ENCODE data around the gene MOXD1. TPM values are rescaled to one million over a fixed set of nuclear protein-coding genes. Genes with fewer than 3 reads are reported as not detected.
A peak's percentile ranks its signal among the peaks of the same experiment; 100 is the strongest.
"Not testable (repeated sequence)": the region's sequence is repeated elsewhere in the genome, so short reads cannot be mapped to it uniquely, and the experiment has no call there.

MOXD1 gene
- polyA plus RNA-seq, 3 donors = 205 to 232 (median 220) TPM

DNA sequence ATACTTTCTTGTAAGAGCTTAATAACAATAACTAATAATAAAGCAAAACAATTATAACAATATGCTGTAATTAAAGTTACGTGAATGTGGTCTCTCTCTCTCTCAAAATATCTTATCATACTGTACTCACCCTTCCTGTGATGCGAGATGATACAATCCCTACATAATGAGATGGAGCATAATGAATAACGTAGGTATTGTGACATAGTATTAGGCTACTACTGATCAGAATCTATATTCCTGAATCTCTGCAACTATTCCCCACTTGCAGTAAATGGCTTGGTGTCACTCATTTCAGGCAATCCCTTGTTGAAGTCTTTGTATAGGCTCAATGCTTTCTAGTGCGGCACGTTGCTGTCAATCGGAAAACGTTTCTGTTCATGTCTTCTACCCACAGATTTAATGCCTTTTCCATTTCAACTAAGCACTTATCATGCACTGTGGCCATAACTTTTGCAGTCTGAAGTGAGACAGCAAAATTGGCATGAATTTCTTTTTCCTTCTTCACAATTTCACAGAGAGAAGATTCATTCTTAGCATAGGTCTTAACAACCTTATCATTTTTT, 32.3 kb downstream of the MOXD1 start:
- no peak for DNase-seq (ENCODE audit: extremely low read depth in 1 of 11, low read depth in 9 of 11, low spot score in 4 of 11)

DNA sequence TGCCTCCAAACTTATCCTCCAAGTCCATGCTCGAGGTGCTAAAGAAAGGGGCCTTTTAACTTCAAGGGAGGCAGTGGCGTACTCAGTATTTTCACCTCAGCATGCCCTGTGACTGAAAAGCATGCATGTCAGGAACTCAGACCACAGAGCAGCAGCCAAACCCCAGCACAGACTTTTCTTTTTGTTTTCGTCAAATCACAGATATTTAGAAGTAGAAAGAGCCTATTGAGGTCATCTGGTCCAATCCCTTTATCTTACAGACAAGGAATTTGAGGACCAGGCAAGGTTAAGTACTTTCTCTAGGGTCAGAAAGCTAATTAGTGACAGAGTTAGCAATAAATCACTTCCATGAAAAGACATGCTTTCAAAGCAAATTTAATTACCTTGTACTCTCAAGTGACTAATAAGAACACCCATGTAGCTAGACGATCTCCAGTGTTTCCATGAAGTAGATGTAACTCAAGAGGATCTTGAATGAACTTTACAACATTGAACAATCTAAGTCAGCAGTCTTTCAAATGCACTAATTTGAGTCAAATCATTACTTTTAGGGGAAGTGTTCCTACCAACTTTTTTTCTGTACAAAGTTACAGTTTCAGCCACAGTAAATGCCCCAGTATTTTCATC, 35.9 kb downstream of the MOXD1 start:
- peak in 2 of 11 donors; percentile 51 for DNase-seq (ENCODE audit: extremely low read depth in 1 of 11, low read depth in 9 of 11, low spot score in 4 of 11)

DNA sequence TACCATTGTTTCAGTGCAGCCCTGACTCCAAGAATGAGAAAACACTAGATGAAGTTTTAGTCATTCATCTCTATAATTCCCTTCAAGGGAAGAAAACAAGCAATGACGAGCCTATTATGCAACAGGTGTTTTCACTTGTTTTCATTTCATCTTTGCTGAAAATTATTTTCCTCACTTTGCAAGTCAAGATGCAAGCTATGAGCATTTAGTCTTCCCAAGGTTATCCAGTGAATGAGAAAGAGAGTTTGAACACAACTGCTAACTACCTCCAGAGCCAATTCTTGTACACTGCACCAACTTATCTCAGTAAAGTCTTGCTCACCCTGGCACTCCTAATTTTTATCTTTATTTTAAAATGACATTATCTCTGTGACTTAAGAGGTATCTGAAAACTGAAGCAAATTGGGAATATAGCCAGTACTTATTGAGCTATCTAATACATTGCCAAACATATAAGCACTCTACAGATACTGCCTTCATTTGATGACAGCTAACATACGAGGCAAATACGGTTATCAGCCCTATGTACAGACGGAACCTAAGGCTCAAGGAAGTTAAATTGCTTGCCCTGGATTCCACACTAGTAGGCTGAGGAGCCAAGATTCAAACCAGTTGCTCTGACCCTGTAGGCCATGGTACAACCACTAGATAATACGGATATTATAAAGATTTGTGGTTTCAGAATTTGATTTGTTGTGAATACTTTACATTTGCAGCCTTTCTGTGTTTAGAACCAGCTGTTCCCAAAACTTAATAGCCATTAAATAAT, 36.8 kb downstream of the MOXD1 start:
- no peak for DNase-seq (ENCODE audit: extremely low read depth in 1 of 11, low read depth in 9 of 11, low spot score in 4 of 11)

DNA sequence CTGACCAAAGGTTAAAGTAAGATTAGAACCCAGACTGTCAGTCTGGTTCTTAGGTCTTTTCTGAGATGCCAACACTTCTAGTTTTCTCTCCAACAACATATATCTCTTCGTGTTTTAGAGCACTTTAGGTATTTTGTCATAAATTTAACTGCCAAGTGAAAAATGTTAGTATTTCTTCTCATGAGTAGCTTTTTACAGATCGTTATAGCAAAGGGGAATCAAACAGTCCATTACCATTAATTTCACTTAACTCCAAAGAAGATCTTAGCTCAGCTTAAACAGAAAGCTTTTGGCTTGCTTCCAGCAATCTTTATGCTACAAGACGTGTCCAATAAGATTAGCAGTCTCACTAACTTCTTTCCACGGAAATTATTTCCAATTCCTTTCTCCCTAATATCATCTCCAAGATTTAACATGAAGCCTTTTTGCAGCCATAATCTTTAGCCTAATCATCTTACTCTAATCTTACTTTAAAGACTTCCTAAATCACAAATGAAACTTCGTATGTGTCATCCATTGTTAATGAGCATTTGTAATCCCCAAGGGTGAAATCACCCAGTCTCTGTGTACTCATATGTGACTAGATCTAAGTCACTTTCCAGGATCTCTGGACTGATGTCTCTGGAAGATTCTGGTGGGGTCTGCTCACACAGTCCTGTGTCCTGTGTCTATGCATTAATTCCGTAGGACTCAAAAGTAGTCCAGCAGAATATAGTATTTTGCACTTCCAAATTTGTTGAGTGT, 38.7 kb downstream of the MOXD1 start:
- peak in 2 of 11 donors; percentile 25 to 26 for DNase-seq (ENCODE audit: extremely low read depth in 1 of 11, low read depth in 9 of 11, low spot score in 4 of 11)

DNA sequence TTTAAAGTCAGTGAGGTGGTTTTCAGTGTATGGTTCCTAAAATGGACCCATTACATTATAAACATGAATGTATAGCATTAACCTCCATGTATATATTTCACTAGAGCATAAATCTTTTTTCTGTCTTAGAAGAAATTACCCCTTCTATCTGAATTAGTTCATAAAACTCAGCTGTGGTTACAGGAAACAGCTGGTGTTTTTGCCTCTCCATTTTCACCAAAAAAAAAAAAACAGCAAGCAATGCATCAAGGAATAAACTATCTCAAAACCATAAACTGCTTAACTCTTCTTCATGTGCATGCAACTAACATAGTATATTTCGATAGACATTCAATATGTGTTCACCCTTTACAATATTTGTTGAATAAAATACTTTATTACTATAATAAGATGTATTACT, 40.2 kb downstream of the MOXD1 start:
- DNase-seq (ENCODE audit: extremely low read depth in 1 of 11, low read depth in 9 of 11, low spot score in 4 of 11) = peak in 1 of 11 donors; percentile 22

DNA sequence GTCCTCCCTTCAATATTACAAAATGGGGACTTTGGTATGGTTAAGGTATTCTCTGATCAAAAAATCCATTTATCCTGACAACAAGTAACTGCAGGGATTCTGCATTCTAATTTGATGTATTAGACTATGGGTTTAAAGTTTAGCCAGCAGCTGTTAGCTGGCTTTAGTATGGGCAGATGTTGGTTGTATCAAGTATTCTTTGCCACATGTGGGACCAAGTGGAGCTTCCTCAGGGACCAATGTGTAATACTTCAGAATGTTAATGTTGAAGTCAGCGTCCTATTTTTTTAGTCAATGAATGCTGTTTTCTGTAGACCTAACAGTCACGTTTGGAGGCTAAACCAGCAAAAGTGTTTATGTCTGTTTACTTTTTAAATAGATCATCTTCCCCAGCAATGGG, 41.4 kb downstream of the MOXD1 start:
- no peak for DNase-seq (ENCODE audit: extremely low read depth in 1 of 11, low read depth in 9 of 11, low spot score in 4 of 11)

DNA sequence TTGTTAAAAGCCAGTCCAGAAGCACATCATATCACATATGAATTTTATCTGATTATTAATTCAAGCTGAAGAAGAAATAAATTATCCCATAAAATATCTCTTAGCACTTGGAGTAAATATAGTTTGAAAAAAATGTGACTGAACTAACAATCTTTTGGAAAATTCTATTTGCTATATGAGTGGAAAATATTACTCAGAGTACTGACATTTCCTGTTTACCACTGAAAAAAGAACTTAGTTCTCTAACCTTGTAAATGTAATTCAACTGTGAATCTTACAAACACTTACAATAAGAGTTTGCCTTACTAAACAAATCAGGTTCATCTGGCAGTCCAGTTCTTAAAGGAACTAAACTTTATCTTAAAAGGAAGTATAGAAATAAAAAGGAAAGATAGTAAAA, 44.2 kb downstream of the MOXD1 start:
- peak in 1 of 11 donors; percentile 44 for DNase-seq (ENCODE audit: extremely low read depth in 1 of 11, low read depth in 9 of 11, low spot score in 4 of 11)

DNA sequence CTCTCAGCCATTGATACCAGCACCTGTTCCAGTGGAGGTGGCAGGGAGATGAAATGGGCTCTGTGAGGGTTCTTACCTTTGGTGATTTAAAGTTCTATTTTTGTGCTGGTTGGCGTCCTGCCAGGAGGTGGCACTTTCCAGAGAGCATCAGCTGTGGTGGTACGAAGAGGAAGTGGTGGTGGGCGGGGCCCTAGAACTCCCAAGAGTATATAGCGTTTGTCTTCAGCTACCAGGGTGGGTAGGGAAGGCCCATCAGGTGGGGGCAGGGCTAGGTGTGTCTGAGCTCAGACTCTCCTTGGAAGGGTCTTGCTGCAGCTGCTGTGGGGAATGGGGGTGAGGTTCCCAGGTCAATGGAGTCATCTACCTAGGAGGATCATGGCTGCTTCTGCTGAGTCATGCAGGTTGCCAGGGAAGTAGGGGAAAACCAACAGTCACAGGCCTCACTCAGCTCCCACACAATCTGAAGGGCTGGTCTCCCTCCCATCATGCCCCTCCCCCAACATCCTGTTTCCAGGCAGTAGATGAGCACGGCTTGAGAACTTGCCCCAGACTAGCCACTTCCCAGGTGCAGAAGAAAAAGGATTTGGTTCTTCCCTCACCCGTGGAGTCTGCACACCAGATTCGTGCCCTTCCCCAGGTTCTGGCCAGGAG, 46.6 kb downstream of the MOXD1 start:
- no peak for DNase-seq (ENCODE audit: extremely low read depth in 1 of 11, low read depth in 9 of 11, low spot score in 4 of 11)

DNA sequence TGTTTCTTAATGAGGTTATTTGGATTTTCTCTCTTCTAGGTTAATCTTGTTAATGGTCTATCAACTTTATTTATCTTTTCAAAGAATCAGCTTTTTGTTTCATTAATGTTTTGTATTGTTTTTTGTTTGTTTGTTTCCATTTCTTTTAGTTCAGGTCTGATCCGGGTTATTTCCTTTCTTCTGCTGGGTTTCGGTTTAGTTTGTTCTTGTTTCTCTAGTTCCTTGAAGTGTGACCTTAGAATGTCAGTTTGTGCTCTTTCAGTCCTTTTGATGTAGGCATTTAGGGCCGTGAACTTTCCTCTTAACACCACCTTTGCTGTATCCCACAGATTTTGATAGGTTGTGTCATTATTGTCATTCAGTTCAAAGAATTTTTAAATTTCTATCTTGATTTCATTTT, 49.3 kb downstream of the MOXD1 start:
- not testable (repeated sequence) for DNase-seq (ENCODE audit: extremely low read depth in 1 of 11, low read depth in 9 of 11, low spot score in 4 of 11)

DNA sequence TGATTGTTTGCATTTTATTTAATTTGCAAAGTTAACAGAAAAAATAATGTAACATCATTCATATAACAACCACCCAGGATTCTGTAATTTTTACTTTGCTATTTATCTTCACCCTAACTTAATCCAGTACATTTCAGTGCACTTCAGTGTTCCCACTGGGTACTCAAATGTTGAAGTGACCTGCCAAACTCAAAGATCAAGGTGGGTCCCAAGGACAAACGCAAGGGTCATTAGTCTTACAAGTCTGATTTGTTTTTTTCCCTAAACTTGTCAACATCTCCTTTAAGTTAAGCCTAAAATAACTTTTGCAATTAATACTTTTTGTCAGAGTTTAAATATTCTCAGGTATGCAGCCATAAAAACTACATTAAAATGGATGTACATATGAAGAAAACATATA, 53.0 kb downstream of the MOXD1 start:
- no peak for DNase-seq (ENCODE audit: extremely low read depth in 1 of 11, low read depth in 9 of 11, low spot score in 4 of 11)

DNA sequence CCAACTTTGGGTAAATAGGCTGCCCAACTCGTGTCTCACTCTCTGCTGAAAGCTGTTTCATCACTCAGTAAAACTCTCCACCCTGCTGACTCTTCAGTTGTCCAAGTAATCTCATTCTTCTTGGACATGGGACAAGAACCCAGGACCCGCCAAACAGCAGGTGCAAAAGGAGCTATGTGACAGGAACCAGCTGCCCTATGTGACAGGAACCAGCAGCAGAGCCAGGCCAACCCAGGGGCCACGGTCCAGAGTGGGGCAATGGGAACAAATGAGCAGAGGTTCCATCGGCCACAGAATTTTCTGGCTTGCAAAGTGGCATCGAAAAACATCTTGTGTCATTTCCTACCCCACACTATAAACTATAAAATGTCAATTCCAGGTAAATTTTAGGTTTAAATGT, 56.5 kb downstream of the MOXD1 start:
- DNase-seq (ENCODE audit: extremely low read depth in 1 of 11, low read depth in 9 of 11, low spot score in 4 of 11) = no peak

DNA sequence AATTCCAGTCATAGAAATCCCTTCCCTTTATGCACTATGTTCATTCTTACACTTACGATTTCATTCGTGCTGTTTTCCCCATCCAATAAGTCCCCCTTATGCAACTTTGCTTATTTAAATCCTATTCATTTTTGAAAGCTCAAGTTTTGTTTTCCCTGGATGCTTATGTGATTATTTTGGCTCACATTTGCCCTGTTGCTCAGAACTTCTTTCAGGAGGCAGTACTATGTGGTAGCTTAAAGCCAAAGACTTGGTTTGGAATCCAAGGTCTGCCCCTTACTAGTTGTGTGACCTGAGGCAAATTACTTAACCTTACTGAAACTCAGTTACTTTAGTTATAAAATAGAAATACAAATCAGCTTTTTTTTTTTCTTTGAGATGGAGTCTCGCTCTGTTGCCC, 59.6 kb downstream of the MOXD1 start:
- DNase-seq (ENCODE audit: extremely low read depth in 1 of 11, low read depth in 9 of 11, low spot score in 4 of 11) = no peak

DNA sequence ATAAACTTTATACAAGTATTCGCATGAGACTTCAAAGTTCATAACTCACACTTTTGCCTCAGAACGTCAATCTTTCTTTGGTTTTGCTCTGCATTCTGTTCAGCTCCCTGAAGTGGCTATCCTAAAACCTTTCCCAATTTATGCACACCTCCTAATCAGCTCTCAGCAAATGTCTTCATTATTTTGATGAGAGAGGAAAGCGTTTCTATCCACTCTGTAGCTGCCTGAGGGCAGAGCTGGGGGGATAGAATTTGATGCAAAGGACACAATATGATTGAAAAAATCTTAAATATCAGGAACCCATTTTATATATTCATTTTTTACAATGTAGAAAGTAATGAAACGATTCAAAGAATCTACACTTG, 66.8 kb downstream of the MOXD1 start:
- DNase-seq (ENCODE audit: extremely low read depth in 1 of 11, low read depth in 9 of 11, low spot score in 4 of 11) = no peak

DNA sequence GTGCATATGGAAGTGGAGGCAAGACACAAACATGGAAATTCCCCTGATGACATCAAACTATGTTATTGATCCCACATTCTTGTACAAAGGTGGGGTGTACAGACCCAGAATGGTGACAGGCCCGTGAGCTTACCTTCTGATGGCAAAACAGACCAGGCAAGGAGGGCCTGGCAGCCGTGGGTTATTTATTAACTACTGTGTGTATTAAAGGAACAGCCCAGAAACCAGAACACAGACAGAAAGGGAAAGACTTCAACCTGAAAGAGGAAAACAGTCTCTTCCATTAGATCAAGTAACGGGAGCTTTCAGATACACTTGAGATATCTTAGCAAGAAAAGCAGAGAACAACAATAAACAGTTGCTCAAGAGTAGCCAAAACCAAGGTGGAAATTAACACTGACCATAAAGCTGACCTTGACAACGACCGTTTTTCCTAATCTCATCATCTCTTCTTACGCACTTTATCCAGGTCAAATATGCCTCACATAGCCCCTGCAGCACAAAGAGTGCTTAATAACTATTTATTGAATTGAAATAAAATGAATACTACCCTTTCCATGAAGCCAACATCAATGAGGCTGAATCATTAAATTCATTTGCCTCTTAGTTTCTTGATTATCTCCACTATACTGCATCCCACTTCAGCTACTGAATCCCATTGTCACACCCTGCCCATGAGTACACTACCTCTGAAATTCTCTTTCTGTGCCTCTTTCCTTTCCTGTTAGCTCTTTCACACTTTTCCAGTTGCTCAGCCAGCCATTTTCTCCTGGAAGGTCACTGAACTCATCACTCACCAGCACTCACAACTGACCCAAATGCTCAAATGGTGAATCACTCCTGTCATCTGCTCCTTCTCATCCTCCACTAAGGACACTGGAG, 67.4 kb downstream of the MOXD1 start:
- peak in 2 of 11 donors; percentile 19 to 24 for DNase-seq (ENCODE audit: extremely low read depth in 1 of 11, low read depth in 9 of 11, low spot score in 4 of 11)

DNA sequence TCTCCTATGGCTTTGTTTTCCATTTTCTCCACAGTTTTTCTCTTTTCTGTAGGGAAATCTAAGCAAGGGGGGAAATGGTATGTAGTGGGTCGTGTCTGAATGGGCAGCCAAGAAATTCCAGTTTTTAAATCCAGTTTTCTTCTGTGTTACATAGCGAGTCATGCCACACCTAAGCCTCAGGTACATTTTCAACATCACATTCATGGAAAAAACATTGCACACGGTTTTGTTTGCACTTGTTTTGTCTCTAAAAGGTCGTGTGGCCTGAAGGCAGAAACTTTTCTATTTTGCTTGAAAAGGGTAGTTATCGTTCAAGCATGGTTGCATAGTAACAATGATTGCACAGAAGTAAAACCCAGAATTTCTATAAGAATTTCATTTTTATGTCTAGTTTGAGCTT, 70.5 kb downstream of the MOXD1 start:
- no peak for DNase-seq (ENCODE audit: extremely low read depth in 1 of 11, low read depth in 9 of 11, low spot score in 4 of 11)

DNA sequence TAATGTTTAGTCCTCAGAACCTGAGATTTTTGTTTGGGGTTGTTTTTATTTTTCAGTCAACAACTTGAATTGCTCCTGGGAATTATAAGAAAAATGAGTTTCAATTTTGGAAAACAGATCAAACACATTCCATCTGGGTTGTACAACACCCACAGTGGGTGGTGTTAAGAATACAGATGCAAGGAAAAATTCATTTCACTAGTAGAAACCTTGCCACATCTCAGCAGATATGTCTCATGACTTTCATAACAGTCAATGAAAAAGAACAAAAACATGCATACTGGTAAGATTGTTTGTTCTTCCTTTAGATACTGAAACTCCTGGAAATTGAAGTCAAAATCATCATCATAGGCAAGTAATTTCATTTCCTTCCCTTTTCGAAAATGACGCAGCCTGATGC, 78.9 kb downstream of the MOXD1 start:
- no peak for DNase-seq (ENCODE audit: extremely low read depth in 1 of 11, low read depth in 9 of 11, low spot score in 4 of 11)

DNA sequence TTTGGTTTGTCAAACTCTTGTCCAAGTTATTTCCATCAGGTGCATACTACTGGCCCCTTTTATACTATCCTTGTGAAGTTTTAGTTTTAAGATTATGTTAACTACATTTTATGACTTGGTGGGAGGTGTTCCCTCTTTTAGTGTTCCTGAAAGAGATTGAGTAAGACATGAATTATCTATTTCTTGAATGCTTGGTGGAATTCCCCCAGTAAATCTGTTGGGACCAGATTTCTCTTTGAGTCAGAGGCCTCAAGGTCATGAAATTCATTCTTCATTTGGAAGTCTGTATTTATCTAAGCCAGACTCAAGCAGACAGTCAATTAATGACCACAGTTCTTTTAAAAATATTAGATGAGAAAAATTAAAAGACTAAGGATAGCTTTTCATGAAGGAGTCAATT, 81.3 kb downstream of the MOXD1 start:
- DNase-seq (ENCODE audit: extremely low read depth in 1 of 11, low read depth in 9 of 11, low spot score in 4 of 11) = no peak

DNA sequence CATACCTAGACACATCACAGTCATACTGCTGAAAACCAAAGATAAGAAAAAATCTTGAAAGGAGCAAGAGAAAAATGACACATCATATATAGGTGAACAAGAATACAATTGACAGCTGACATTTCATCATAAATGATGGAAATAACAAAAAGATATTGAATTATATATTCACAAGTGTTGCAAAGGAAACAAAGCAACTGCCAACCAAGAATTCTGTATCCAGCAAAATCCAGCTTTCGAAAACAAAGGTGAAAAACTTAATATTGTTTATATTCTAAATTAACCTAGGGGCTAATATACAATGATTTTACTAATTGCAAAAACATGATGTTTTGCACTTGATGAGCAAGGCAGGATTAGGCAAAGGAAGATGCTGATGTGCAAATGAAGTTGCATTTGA, 84.3 kb downstream of the MOXD1 start:
- peak in 2 of 11 donors; percentile 3 to 11 for DNase-seq (ENCODE audit: extremely low read depth in 1 of 11, low read depth in 9 of 11, low spot score in 4 of 11)

DNA sequence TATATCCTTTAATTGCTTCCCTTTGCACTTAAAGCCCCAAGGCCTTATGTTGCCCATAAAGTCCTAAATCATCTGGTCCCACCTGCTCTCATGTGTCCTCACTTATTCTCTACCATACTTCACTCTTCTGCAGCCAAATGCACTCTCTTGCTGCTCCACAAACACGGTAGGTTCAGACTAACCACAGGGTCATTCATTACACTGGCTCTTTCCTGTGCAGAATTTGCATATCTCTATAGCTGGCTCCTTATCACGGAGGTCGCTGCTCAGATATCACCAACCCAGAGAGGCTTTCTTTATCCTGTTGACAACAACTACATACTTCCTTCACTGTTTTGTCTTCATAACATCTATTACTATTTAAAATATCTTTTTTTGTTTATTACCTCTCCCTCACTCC, 86.8 kb downstream of the MOXD1 start:
- no peak for DNase-seq (ENCODE audit: extremely low read depth in 1 of 11, low read depth in 9 of 11, low spot score in 4 of 11)
